Measurements from ENCODE around the gene MPV17L2.
A peak's percentile ranks its signal among the peaks of the same experiment; 100 is the strongest.

The MPV17L2 gene

DNA sequence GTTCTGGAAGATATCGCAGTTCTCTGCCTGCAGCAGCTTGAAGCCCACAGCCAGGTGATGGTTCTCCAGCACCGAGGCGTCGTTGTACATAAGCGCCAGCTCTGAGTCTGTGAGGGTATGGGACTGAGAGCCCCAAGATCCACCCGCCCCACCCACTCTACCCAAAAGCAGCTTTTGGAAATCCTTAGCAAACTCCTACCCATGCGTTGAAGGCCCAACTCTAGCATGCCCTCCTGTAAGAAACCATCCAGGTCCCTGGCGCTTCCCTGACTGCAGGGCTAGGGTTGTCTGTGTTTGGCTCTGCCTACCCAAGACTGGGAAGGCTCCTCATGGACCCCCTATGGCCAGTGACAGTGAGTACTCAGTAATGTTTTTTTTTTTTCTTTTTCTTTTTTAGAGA is 23.8 kb downstream of the MPV17L2 start:
- DNase-seq (ENCODE audit: low read depth in 2 of 2): no peak

DNA sequence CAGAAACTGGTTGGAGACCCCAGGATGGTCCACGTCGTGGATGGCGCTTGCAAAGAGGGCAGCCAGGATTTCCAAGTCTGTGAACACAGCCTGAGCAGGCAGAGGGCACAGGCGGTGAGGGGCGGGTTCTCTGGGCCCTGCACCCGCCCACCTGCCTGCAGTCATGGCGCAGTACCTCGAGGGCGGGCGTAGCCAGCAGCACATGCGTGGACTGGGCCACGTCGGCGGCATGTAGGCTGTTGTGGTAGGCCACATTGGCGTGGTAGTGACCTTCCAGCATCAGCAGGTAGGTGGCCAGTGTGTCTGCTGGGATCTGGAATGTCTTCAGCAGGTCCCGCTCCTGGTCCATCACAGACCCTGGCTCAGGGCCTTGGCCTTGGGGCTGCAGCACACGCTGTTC is 25.1 kb downstream of the MPV17L2 start:
- no peak for DNase-seq (ENCODE audit: low read depth in 2 of 2)

DNA sequence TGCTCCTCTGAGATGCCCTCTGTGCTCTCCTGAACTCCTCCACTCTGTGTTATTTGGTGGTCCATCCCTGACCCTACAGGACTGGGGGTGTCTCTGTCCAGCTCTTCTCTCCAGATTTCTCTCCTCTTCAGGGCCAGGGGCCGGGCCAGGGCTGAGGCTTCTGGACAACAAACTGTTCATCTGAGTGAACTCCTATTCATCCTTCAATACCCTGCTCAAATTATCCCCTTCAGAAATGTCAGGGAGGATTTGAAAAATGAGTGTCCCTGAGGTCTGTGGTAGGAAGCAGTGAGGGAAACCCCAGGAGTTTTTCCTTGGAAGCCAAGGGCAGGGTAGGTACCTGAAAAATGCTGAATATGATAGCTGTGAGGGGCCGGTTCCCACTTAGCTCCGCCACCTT is 25.6 kb downstream of the MPV17L2 start:
- DNase-seq (ENCODE audit: low read depth in 2 of 2): no peak

DNA sequence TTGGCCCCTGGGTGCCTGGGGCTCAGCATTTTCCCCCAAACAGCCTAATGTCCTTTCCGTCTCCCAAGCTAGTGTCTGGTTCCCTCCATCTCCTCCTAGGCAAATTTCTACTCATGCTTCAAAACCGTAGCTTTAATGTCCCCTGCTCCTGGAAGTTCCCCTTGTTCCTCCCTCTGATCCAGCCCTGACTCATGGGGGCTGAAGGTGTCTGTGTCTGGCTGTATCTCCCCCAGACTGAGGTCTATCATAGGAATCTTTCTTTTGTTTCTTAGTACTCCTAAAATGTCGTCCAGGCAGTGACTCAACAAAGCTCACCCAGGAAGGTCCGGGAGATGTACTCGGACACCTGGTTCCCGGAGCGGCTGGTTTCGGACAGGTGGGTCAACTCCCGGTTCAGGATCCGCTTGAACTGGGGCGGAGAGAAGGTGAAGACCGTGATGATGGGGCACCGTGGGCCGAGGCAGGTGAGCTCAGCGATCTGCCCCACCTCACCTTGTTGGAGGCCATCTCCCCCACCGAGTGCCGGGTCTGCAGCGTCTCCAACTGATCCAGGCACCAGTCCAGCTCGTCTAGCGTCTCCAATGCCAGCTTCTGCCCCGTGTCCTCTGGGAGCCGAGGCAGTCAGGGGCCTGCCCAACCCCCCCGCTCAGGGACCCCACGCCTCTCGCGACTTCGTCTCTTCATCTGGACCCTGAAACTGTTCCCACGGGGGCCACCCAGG is 27.1 kb downstream of the MPV17L2 start:
- no peak for DNase-seq (ENCODE audit: low read depth in 2 of 2)

DNA sequence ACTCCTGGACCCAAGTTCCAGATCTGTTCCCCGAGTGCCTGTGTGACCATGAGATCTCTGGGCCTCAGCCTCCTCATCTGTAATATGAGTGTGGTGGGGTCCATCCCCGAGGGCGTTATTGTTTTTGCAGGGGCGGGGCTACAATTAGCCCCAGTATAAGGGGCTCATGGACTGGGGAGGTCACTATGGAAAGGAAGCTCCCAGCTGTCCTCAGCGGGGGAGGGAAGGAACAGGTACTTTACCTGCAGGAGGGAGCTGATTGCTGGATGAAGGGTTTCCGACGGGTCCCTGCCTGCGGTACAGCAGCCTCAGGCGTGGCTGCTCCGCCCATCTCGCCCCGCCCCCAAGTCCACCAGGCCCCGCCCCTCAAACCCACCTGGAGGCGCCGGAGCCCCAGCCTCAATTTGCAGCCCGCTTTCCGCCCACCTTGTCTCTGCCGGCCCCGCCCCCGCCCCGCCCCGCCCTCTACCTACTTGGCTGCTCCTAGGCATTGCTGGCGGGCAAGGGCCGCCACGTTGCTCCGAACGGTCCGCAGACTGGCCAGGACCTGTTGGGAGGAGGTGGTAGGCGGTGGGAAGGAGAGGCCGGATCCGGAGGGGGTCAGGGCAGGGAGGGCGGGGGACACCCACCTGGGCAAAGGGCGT is 27.7 kb downstream of the MPV17L2 start:
- DNase-seq (ENCODE audit: low read depth in 2 of 2): no peak

DNA sequence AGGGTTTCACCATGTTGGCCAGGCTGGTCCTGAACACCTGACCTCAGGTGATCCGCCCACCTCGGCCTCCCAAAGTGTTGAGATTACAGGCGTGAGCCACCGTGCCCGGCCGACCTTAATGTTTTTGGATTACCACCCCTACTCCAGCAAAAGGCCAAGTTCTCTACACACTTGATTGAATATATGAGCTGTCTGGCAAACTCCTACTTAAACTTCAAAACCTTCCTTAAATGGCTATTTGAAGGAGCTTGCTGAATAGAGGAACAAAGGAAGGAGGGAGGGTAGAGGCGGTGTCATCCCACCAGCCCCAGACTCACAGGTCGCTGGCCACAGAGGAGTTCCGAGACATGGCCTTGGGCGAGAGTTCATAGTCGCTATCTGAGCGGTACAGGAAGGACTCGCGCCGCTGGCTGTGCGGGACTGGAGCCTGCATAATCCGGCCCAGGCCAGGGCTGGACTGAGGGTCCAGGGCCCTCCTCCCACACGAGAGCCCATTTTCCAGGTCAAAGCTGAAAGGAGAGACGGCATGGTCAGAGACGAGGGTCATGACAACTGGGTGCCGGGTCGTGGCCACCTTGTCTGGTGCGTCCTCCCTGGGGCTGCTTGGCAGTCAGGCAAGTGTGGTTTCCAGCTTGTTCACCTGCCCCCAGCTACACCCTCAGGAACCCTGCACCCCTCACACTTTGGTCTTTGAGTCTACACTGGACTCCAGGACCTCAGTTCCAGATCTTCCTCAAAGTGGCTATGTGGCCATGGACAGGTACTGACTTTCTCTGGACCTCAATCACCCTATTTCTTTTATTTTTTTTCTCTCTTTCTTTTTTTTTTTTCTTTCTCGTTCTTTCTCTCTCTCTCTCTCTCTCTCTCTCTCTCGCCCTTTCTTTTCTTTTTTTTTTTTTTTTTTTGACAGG is 29.1 kb downstream of the MPV17L2 start:
- no peak for DNase-seq (ENCODE audit: low read depth in 2 of 2)

DNA sequence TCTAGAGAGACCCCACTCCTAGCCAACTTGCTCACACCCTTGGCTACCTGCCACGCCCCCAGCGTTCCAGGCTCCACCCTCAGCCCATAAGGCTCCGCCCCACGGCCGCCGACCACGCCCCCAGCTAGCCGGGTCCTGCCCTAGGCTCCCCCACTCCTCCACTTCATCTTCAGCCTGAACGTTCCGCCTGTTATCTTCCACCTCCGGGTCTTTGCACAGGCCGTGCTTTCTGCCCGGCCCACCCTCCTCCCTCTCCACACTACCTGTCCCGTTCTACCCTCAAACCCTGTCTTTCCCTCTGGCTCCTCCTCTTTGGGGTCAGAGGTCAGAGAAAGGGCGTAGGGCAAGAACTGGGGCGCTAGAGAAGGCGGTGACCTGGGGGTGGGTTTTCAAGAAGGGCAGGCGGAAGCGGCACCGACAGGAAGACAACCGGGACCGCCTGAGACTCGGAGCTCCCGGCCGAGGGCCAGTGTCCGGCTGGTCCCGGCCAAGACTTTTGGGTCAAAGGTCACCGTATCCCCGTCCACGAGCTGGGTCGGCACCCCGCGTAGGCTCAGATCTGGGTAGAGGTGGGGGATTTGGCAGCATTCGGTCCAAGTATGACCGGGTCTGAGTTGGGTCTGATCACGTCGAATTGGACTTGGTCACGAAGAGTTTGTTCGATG is 31.0 kb downstream of the MPV17L2 start:
- no peak for DNase-seq (ENCODE audit: low read depth in 2 of 2)

DNA sequence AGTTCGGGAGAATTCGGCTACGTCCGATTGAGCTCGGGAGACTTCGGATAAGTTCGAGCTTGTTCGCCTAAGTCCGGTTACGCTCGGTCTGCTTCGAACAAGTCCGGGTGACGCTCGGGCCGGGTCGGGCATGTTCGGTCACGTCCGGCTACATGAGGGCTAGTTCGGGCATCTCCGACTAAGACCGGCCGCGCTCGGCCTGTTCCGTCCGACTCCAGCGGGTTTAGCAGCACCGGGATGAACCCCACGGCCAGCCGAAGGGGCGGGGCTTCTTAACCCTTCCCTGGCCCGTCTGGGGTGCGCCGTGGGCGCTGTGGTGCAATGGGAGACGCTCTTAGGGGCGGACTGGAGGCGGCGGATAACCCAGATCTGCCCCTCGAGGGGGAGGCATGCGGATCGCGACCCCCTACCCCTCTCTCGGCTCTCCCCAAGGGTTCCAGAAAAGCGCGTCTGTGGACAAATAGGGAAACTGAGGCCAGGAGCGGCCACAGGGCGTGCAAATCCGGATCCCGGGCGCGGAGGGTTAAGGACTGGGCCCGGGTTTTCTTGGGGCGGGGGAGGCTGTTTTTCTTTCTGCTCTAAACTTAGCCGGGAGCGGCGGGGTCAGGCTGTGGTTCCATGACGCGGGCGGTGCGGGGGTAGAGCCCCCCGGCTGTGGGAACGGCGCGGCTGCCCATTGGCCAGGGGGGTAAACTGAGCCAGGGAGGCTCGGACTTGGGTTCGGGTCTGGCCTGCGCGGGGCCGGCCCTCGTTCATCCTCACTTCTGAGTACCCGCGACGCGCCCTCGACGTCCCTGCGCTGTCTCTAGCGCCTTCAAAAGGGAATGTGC is 31.7 kb downstream of the MPV17L2 start:
- peak; percentile 89 to 91 for DNase-seq (ENCODE audit: low read depth in 2 of 2)

DNA sequence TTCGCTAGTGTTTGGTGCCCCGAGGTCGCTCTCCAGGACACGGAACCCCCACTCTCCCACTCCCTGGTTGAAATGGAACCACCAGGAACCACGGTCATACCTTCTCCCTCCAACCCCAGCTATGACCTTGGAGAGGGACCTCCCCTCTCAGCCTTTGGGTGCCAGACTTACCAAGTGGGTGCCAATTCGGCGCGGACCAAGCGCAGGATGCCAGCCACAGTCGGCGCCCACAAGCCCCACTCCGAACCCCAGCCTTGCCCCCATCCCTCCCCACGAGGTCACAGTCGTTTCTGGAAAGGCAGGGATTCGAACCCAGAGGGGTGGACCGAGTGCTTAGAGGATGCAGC is 32.3 kb downstream of the MPV17L2 start:
- no peak for DNase-seq (ENCODE audit: low read depth in 2 of 2)

DNA sequence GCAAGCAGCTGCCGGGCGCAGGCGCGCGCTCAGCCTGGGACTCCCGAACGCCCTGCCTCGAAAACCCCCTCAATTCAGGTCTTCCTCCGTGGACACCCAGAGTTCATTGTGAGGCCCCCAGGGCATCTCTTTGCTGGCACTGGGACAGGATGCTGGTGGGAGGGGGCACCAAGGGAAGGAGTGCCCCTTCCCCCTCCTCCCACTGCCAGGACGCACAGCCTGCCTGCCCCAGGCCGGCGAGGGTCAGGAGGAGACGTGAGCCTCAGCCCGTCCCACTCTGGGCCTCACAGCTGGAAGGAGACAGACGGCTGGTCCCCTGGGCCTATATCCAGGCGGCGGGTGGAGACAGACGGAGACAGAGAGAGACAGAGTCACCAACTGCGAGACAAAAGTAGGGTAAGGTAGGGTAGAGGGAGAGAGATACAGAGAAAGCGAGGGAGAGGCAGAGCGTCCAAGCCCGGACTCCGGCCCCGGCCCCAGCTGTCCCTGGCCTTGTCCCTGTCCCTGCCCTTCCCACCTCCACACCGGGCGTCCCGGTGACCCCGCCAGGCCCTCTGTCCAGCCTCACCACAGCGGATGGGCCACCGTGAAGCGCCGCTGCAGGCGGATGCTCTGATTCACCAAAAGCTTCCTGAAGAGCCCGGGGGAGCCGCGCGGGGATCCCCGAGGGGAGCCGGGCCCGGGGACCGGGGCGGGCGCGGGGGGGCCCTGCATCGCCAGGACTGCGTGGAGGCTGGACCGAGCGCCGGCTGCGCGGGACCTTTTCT is 32.9 kb downstream of the MPV17L2 start, which contains the start of gene PDE4C:
PDE4C (minus strand) TSS at position 737 of the 767 bp plus-strand sequence; CDS start at position 714, 23 bp downstream.
- DNase-seq (ENCODE audit: low read depth in 2 of 2): no peak

DNA sequence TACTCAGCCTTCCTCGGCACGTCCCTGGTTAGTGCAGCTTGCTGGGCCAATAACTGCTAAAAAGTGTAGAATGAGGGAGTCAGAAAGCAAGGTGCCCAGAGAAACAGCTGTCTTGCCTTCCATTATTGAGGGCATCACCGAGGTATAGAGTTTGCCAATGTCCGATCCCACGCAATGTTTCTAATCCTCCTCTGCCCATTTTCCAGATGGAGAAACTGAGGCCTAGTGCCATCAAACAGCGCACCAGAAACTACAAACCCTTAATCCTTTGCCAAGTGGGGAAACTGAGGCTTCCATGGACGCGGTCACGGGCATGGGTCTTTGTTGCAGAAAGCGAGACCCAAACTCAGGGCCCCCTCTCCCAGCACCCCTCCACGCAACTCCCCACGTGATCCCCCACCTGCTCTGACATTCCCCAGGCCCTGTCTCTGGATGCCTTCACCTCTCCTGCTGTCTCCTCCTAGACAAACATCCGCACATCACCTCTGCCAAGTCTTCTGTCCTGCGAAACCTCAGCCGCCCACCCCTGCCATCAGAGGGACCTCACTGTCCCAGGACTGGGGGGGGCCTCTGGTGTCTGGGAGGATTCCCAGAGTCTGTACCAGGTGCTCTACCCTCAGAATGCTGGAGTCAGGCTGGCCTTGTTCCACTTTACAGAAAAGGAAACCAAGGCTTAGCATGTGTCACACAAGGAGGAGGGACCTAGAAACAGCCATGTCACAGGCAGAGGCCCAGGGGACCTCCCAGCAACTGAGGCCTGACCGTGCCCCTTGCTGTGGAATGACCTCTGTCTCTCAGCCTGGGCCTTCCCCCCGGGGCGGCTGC is 34.1 kb downstream of the MPV17L2 start:
- no peak for DNase-seq (ENCODE audit: low read depth in 2 of 2)

DNA sequence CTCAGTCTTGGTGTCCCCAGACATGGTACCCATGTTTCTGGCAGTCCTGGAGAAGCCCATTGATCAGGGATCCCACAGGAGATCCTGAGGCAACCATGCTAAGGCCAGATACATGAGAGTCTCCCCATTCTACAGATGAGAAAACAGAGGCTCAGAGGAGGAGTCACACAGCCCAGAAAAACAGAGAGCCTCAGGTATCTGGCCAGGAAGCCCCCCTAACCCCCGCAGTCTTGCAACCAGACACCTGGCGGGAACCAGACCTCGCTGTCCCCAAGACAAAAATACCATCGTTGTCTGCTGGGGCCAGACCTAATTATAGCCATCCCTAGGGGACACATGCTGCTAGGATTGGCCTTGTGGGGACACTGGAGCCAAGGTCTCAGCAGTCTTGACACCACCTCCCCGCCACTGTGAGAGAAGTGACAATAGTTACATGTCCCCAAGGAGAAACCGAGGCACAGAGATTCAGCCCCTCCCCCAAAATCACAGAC is 34.8 kb downstream of the MPV17L2 start:
- no peak for DNase-seq (ENCODE audit: low read depth in 2 of 2)

DNA sequence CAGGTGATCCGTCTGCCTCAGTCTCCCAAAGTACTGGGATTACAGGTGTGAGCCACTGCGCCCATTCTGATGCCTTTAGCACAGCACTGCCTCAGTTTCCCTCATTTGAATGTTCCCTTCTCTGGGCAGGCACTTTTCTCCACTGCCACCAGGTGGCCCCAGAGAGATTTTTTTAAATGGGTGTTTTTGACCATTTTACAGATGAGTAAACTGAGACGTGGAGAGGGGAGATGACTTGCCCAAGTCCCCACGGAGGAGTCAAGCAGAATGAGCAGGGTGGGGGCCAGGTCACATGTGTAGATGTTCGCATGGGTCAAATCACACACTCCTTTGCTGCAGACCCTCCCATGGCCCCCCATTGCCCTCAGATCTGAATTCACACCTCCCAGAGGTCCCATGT is 36.5 kb downstream of the MPV17L2 start:
- DNase-seq (ENCODE audit: low read depth in 2 of 2): no peak

DNA sequence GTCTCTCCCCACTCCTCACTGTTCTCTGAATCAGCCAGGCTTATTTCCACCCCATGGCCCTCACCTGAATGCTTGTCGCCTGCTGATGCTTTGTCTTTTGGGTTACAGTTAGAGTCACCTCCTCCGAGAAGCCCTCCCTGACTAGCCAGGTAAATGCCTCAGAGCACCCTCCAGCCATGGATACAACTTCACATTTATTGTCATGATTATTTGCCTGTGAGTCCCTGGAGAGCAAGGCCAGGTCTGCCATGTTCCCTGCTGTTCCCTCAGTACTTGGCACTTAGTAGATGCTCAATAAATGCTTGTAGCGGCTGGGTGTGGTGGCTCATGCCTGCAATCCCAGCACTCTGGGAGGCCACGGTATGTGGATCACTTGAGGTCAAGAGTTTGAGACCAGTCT is 36.9 kb downstream of the MPV17L2 start:
- DNase-seq (ENCODE audit: low read depth in 2 of 2): no peak

DNA sequence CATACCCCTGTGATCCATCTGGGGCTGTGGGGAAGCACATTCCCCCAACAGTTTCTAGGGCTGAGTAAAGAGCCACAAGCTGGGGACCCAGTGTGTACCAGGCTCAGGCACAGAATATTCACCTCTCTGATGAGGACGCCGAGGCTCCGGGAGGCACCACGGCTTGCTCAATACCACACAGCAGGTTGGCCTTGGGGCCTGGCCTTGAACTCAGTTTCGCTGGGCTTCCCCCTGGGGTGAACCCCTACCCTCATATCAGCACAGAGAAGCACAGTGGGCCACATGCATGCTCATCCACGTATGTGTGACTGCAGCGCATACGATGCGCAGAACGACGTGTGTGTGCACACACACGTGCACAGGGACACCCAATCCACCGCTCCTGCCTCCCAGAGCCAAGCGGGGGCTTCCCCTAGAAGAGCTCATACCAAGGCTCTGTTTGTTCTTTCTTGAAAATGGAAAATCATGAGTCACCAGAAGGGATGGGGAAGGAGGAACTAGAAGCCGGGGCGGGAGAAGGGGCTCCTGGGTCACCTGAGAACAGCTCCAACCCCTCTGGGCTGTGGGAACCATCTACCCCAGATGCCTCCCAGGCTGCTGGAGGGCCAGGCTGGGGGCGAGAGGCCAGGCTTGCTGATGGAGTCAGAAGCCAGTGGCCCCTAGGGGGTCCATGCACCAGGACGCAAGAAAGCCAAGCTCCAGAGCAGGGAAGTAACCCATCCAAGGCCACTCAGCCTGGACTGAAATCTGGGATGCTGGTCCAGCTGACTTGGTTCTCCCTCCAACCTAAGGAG is 38.1 kb downstream of the MPV17L2 start:
- DNase-seq (ENCODE audit: low read depth in 2 of 2): no peak

DNA sequence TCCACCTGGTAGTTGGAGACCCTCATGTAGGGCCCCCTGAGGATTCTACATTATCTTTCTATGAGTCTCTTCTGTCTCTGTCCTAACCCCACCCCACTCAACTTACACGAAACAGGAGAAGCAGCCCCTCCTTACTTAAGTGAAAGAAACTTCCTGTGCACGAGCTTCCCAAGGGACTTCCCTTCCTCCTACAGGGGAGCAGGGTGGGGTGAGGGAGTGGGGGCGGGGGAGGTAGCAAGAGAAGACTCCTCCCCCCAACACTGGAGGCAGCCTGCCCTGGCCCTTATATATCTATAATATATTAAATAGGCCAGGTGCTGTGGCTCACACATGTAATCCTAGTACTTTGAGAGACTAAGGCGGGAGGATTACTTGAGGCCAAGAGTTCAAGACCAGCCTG is 38.8 kb downstream of the MPV17L2 start:
- DNase-seq (ENCODE audit: low read depth in 2 of 2): no peak

DNA sequence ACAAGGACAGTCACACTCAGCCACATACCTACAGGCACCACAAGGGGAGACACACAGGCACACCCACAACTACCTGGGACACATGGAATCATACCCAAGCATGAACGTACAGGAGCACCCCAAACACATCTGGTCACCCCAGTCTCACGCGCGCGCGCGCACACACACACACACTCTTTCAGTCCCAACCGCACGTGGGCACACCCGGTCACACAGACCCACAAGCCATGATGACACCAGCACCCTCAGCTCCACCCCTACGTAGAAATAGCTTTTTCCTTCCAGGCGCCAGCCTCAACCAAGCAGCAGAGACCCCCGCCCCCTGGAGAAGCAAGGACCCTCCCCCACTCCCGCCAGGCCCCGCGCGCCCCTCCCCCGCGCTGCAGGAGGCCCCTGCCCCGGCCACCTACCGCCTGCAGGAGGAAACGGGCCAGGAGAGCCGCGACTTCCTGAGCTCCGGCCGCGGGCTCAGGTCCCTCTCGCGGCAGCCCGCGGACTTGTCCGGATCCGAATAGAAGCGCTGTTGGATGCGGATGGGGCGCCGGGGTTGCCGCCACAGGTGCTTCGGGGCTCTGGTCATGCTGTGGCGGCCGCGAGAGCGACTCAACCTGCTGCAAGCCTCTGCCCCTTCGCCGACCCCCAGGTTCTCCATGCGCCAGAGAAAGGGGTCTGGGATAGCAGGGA is 39.7 kb downstream of the MPV17L2 start:
- DNase-seq (ENCODE audit: low read depth in 2 of 2): no peak

Data from fibroblast of skin of left quadriceps (primary cell).